Body of pancreas (tissue), 4 donors: ENCODE measurements around the gene GRB2.

Experiments
- CTCF ChIP-seq, 7 experiments: fragments of 450-650 bp in 4 of 7; fragments of 200-600 bp in 3 of 7; sonication (generic) in 3 of 7; IDR thresholded peaks; one replicate each; pipeline ENCODE4 v1.5.1; 2016 to 2019; ENCODE audit warnings: antibody characterized with exemption in 7 of 7
- POLR2A ChIP-seq, 3 donors: fragments of 450-650 bp; IDR thresholded peaks; one replicate each; pipeline ENCODE4 v1.6.1; 2016; ENCODE audit warnings: antibody characterized with exemption in 3 of 3, mild to moderate bottlenecking in 2 of 3

- TF ChIP-seq CTCF (IDR thresholded peaks at IDR 0.05) (no peak), POLR2A (IDR thresholded peaks at IDR 0.05) (no peak)
Measured at GRCh38 chr17:75318615-75319222, 86.8 kb downstream of the GRB2 start.
